ENCODE data around the gene PSMD7. TPM values are rescaled to one million over a fixed set of nuclear protein-coding genes. Genes with fewer than 3 reads are reported as not detected.

Gene PSMD7
- total RNA-seq, 3 donors from 2014 or later: 66.3 to 96.7 (median 83.7) TPM

DNA sequence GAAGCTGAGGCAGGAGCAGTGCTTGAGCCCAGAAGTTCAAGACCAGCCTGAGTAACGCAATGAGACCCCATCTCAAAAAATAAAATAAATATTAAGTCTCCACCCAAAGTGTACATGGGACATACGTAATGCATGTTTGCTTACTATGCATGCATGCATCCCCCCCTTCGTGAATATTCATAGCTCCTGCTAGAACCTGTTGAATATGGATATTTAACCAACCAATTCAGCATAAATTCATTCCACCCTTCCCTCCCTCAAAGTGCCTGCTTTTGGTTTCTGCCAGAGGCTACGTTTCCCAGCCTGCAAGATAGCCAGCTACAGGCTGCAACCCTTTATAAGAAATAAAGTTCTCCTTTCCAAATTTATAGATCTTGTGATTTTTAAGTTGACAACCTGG is 12.9 kb upstream of the PSMD7 start:
- intact Hi-C loops (cut with DNase I, micrococcal nuclease): no loop called here
- Histone ChIP-seq H3K4me3 (no peak overlapping the region), H3K36me3 (ENCODE audit: low read depth) (no peaks in the 10 kb centered on the region), H3K4me1 (ENCODE audit: low read depth) (no peaks in the 10 kb centered on the region), H3K9me3 (no peaks in the 10 kb centered on the region)
- TF ChIP-seq, protein P1, sequence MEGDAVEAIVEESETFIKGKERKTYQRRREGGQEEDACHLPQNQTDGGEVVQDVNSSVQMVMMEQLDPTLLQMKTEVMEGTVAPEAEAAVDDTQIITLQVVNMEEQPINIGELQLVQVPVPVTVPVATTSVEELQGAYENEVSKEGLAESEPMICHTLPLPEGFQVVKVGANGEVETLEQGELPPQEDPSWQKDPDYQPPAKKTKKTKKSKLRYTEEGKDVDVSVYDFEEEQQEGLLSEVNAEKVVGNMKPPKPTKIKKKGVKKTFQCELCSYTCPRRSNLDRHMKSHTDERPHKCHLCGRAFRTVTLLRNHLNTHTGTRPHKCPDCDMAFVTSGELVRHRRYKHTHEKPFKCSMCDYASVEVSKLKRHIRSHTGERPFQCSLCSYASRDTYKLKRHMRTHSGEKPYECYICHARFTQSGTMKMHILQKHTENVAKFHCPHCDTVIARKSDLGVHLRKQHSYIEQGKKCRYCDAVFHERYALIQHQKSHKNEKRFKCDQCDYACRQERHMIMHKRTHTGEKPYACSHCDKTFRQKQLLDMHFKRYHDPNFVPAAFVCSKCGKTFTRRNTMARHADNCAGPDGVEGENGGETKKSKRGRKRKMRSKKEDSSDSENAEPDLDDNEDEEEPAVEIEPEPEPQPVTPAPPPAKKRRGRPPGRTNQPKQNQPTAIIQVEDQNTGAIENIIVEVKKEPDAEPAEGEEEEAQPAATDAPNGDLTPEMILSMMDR (IDR thresholded peaks at IDR 0.05): no peak
- ATAC-seq (no peak), DNase-seq (no peak)

DNA sequence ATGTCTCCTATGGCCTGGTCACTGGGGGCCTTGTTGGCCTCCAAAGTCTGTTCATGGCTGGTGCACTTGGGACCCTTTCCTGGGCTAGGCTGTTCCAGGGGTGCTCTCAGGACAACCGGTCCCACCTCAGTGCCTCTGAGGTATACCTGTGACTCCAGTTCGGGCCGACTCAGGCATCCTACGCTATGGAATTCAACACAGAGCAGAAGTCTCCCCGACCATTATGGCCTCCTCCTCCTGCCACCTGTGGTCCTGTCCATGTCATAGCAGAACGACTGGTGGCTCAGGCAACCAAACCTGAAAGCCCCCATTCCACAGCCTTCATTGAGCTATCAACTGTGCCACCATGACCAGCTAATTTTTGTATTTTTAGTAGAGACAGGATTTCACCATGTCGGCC is 8.5 kb upstream of the PSMD7 start:
- no peaks in the 10 kb centered on the region for H3K36me3 ChIP-seq (ENCODE audit: low read depth)
- ATAC-seq: no peak
- peaks cover 2% of the 10 kb centered on the region for H3K9me3 ChIP-seq
- TF ChIP-seq, protein P1 (IDR thresholded peaks at IDR 0.05): no peak
- H3K4me1 ChIP-seq (ENCODE audit: low read depth): no peaks in the 10 kb centered on the region
- H3K4me3 ChIP-seq: no peak overlapping the region
- intact Hi-C loops (cut with DNase I, micrococcal nuclease): no loop called here
- DNase-seq: no peak

DNA sequence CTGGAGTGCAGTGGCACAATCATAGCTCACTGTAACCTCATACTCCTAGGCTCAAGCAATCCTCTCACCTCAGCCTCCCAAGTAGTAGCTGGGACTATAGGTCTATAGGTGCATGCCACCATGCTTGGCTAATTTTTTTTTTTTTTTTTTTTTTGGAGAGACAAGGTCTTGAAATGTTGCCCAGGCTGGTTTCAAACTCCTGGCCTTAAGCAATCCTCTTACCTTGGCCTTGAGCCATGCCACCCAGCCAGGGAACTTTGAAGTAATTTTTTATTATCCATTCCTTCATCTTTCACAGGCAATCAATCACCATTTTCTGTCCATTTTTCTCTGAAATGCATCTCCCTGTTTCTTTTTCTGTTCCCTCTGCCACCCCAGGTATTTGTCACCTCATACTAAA is 6.3 kb upstream of the PSMD7 start:
- TF ChIP-seq, protein P1 (IDR thresholded peaks at IDR 0.05): no peak
- intact Hi-C loops (cut with DNase I, micrococcal nuclease): no loop called here
- ATAC-seq: no peak

DNA sequence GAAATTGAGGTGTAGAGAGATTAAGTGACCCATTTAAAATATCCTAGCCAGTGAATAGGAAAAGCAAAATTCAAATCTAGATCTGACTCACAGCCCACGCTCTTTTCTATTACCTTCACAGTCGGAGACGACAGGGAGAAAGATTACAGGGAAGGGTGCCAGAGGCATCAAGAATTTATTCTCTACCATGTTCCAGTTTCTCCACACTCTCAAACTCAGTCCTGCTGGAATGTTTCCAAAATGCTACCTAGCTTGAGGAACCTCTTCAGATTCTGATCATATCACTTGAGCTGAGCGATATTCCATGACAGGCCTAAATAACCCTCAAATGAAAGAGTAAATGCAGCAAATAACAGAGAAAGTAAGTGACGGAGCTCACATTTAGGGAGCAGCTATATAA is 5.4 kb upstream of the PSMD7 start:
- ATAC-seq (no peak), DNase-seq (no peak)
- Histone ChIP-seq H3K4me3 (no peak overlapping the region), H3K36me3 (ENCODE audit: low read depth) (no peaks in the 10 kb centered on the region), H3K9me3 (peaks cover 2% of the 10 kb centered on the region), H3K4me1 (ENCODE audit: low read depth) (peaks cover 5% of the 10 kb centered on the region)
- intact Hi-C loops (cut with DNase I, micrococcal nuclease): no loop called here
- TF ChIP-seq, protein P1 (IDR thresholded peaks at IDR 0.05): no peak

More for the DNA sequence above, 6.3 kb upstream of the PSMD7 start:
- Histone ChIP-seq H3K9me3 (peaks cover 2% of the 10 kb centered on the region), H3K4me1 (ENCODE audit: low read depth) (peaks cover 1% of the 10 kb centered on the region), H3K36me3 (ENCODE audit: low read depth) (no peaks in the 10 kb centered on the region), H3K4me3 (no peak overlapping the region)
- no peak for DNase-seq

DNA sequence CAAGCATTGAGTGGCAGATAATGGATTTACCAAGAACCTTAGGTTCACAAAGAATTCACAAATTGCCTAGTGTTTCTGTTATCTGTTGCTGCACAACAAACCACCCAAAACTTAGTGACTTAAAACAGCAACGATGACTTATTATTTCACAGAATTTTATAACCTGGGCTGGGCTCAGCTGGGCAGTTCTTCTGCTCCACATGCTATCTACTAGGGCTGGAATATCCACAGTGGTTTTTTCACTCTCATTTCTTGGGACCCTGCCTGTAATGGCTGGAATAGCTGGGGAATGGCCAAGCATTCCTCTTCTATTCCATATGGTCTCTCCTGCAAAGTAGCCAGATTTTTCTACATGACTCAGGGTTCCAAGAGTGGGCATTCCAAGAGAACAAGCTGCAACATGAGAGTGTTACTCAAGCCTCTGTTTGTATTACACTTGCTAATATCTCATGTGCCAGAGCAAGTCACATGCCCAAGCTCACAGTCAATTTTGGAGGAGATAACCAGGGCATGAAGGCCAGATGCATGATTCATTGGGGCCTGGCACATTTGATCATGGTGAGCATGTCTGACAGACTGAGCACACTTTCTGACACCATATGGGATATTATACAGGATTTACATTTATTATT is 4.9 kb upstream of the PSMD7 start:
- peaks cover 5% of the 10 kb centered on the region for H3K4me1 ChIP-seq (ENCODE audit: low read depth)
- intact Hi-C loops (cut with DNase I, micrococcal nuclease): no loop called here
- DNase-seq (no peak), ATAC-seq (no peak)
- no peak overlapping the region for H3K4me3 ChIP-seq
- peaks cover 2% of the 10 kb centered on the region for H3K9me3 ChIP-seq
- no peaks in the 10 kb centered on the region for H3K36me3 ChIP-seq (ENCODE audit: low read depth)
- TF ChIP-seq, protein P1 (IDR thresholded peaks at IDR 0.05): no peak

DNA sequence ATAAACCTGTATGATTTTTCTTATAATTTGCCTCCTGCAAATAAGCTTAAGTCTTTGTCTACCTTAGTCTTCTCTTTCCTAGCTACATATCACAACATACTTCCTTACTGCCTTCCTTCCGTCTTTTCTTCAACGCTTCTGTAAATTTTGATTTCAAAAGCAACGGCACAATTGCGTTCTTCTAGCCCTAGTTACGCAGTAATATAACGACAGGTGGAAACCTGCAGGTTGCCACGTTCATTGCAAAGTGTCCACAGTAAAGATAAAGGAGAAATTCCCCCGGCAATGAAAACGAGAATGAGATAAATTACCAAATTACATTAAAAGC is 546 bp upstream of the PSMD7 start:
- ATAC-seq (peak; percentile 44), DNase-seq (no peak)
- Histone ChIP-seq H3K4me1 (ENCODE audit: low read depth) (peaks cover 19% of the 10 kb centered on the region), H3K9me3 (peaks cover 2% of the 10 kb centered on the region), H3K4me3 (peak overlapping the region; percentile 71), H3K36me3 (ENCODE audit: low read depth) (no peaks in the 10 kb centered on the region)
- intact Hi-C loops (cut with DNase I, micrococcal nuclease): no loop called here
- TF ChIP-seq, protein P1 (IDR thresholded peaks at IDR 0.05): no peak

All from mucosa of descending colon (tissue), 3 donors.